NCI-H146 (cell line): ENCODE data around the gene BCAN.

Experiments used
- DNase-seq: peaks from one replicate; lab custom pipeline; 2025; lab: John Stamatoyannopoulos, UW

The BCAN gene

GRCh38 chr1:156700736-156701531, 59.0 kb downstream of the BCAN start:
- DNase-seq, result no peak

- DNase-seq, result no peak
These were observed 61.4 kb downstream of the BCAN start for GRCh38 chr1:156703336-156703735.

DNA sequence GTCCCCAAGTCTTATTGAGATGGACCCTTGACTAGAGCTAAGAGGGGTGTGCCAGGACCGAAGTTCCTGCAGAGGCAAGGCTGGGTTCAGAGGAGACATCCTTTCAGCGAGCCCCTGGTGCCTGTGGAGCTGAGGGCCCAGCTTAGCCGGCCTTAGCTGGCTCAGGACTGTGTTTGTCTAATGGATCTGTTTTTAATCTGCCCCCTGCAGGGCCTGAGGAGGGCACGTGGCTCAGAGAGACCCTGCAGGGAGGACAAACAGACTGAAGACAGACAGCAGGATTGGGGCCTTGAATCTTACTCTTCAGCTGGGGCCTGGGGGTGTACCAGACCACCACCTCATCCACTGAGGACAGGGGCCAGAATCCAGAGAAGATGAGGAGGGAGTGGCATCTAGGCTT, 61.8 kb downstream of the BCAN start:
- DNase-seq, result peak; percentile 64

- no peak for DNase-seq
These were observed 62.3 kb downstream of the BCAN start for GRCh38 chr1:156704166-156704711.

DNA sequence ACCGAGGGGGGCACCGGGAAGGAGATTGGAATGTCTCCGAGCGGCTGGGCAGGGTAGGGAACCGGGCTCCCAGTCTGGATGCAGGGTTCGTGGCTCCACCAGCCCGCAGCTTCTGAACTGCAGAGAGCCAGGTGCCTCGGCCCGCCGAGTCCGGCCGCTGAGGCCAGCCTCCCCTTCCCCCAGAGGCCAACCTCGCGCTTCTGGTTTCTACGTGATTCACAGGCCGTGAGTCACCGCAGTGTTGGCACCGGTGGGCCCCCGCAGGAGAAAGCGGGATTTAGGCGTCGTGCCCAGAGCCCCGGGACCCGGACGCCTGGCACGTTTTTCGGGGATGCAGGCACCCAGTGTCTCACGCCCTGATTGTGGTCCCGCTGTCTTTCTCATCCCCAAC, 63.0 kb downstream of the BCAN start:
- DNase-seq, result peak; percentile 21

- DNase-seq, result peak; percentile 38
These were observed 63.5 kb downstream of the BCAN start, which contains the start of gene CRABP2 for GRCh38 chr1:156705321-156705917. CRABP2 (minus strand) TSS chr1:156705583; CDS start chr1:156705446, 137 bp downstream.

GRCh38 chr1:156705918-156706656, 64.2 kb downstream of the BCAN start:
- DNase-seq, result peak; percentile 51

DNA sequence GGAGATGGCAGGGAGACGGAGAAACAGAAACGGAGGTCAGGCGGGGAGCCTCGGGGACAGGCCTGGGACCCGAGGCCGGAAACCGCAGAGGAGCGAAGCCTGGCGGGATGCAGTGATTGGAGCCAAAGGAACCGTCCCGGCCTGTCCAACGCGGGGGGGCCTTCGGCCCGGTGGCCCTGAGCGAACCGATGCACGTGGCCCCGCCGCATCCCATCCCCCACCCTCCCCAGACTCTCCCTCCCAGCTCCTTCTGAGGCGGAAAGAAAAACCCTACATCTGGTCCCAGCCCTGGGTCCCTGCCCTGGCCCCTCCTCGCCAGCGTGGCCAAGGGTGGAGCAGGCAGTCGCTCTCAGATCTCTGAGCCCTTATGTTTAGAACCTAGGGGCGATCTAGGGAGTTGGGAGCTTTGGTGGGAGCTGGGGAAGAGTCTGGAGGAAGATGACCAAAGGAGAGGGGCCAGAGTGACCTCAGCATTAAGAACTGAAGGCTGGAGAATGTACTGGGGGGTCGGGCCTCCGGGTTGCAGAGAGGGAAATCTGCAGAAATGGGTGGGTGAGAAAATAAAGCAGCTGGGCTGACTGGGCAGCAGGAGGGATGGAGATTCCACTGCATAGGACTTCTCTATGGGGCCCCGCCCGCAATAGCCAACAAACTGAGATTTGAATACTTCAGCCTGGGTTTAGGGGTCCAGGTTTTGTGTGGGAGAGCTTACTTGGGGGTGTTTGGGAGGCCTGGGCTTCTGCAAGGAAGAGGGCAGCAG, 64.9 kb downstream of the BCAN start:
- DNase-seq, result no peak

DNA sequence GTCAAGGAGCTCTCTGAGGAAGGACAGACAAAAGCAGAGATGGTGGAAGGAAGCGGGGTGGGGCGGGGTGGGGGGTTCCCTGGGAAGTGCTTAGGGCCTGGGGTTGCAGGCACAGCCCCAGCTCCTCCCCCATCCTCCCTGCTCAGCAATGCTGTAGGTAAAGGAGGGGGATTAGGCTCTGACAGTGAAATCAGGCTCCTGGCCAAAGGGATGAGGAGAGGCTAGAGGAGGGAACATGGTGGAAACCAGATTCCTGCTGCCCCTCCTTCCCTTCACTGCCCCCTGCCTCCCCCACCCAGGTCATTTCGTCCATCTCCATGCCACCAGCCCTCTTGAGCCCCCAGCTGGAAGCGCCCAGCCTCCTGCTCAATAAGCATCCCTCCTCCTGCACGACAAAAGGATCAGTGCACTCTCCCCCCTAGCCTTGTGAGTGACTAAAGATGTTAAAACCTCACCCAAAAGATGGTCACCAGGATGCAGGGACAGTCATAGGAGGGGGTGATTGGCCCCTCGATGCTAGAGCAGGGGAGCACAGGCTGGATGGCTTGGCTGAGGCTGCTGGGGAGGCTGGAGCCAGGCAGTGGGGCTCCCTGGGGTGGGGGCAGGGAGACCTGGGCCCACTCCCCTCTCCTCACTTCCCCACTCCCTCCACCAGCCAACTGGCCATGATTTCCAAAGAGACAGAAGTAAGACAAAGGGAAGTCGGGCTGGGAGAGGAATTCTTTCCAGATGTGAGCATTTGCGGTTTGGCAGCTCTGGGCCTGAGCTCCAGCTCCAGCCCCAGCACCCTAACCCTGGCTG, 65.7 kb downstream of the BCAN start:
- DNase-seq, result no peak

GRCh38 chr1:156708218-156708661, 66.3 kb downstream of the BCAN start:
- DNase-seq, result no peak

DNA sequence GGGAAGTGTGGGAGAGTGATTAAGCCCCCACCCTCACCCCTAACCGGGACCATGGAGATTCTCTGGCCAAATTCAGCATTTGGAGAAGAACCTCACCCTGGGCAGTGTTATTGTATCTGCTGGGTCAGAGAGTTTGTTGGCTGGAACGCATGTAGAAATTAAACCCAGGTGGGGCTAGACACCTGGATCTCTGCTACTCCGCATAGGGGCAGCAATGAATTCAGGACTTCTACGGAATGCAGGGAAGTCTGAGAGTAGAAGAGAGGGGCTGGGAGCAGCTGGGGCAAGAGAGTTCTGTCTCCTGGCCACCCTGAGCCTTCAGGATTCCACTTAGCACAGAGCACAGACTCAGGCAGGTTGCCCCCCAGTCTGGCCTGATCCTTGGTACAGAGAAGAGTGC, 67.1 kb downstream of the BCAN start:
- DNase-seq, result no peak
